Left ventricle myocardium inferior (tissue), 1 donor: ENCODE measurements around the gene GOSR1. TPM values are rescaled to one million over a fixed set of nuclear protein-coding genes. Genes with fewer than 3 reads are reported as not detected.
"Not testable (repeated sequence)": the region's sequence is repeated elsewhere in the genome, so short reads cannot be mapped to it uniquely, and the experiment has no call there.

Experiments used
- DNase-seq: peaks from one replicate; pipeline ENCODE4 v3.0.0-alpha.2; 2020
- H3K27ac ChIP-seq: fragments of 200-600 bp; replicated peaks from 2 replicates; pipeline ENCODE4 v1.8.0; 2021
- H3K27me3 ChIP-seq: fragments of 200-600 bp; 2 replicates; pipeline ENCODE4 v1.8.0; 2021; ENCODE audit warnings: low read depth
- H3K36me3 ChIP-seq: fragments of 200-600 bp; 2 replicates; pipeline ENCODE4 v1.8.0; 2021
- H3K4me1 ChIP-seq: fragments of 200-600 bp; 2 replicates; pipeline ENCODE4 v1.8.0; 2021
- H3K4me3 ChIP-seq: fragments of 200-600 bp; 2 replicates; pipeline ENCODE4 v1.8.0; 2021; ENCODE audit warnings: mild to moderate bottlenecking, moderate library complexity
- H3K9me3 ChIP-seq: fragments of 200-600 bp; replicated peaks from 2 replicates; pipeline ENCODE4 v1.8.0; 2021
- CTCF ChIP-seq: fragments of 200-600 bp; IDR thresholded peaks from 2 replicates; pipeline ENCODE4 v1.8.0; 2021; ENCODE audit warnings: antibody characterized with exemption, mild to moderate bottlenecking, borderline replicate concordance
- intact Hi-C: fragments of 100-400 bp; cut with micrococcal nuclease; formaldehyde crosslinking; loops from one replicate; pipeline ENCODE4 v1.11.0; 2022
- total RNA-seq: library from RNA; stranded (reverse); fragmentation: NEBNext Ultra II Directional; extraction: Animal tissue kit (Norgen Biotek cat#: 25700); gene quantifications from one replicate; pipeline ENCODE4 v1.2.1, GENCODE V29; 2021
- donor health status: DM: no; HTN: yes; CAD: no; lungs with severe emphysema.

The GOSR1 gene
- total RNA-seq, 1 donor from 2014 or later = 28.2 TPM

- no peaks in the 10 kb centered on the region for H3K36me3 ChIP-seq
- no peaks in the 10 kb centered on the region for H3K4me1 ChIP-seq
- no peak overlapping the region for H3K4me3 ChIP-seq
- no peaks in the 10 kb centered on the region for H3K9me3 ChIP-seq
- peaks cover 66% of the 10 kb centered on the region for H3K27me3 ChIP-seq
- no peak overlapping the region for H3K27ac ChIP-seq
- intact Hi-C loops = no loop called here
- DNase-seq = no peak
- no peak for TF ChIP-seq CTCF
These were observed 93.0 kb downstream of the GOSR1 start for GRCh38 chr17:30570191-30570590.

GRCh38 chr17:30570596-30571265 lies 93.5 kb downstream of the GOSR1 start:
- TF ChIP-seq CTCF = no peak
- H3K4me3 ChIP-seq = no peak overlapping the region
- intact Hi-C loops = no loop called here

GRCh38 chr17:30571404-30571803 lies 94.2 kb downstream of the GOSR1 start:
- H3K4me3 ChIP-seq, H3K36me3 ChIP-seq, H3K9me3 ChIP-seq, H3K4me1 ChIP-seq, DNase-seq, intact Hi-C loops, H3K27ac ChIP-seq: not testable (repeated sequence)
- H3K27me3 ChIP-seq = peaks cover 55% of the 10 kb centered on the region

More at GRCh38 chr17:30570596-30571265, 93.5 kb downstream of the GOSR1 start:
- H3K9me3 ChIP-seq = no peaks in the 10 kb centered on the region
- H3K27me3 ChIP-seq = peaks cover 60% of the 10 kb centered on the region
- no peaks in the 10 kb centered on the region for H3K4me1 ChIP-seq
- no peak for DNase-seq
- no peak overlapping the region for H3K27ac ChIP-seq
- no peaks in the 10 kb centered on the region for H3K36me3 ChIP-seq

GRCh38 chr17:30571921-30572320 lies 94.7 kb downstream of the GOSR1 start:
- DNase-seq = no peak
- intact Hi-C loops = no loop called here

GRCh38 chr17:30572651-30573554 lies 95.7 kb downstream of the GOSR1 start:
- H3K4me1 ChIP-seq, H3K27ac ChIP-seq, intact Hi-C loops, H3K9me3 ChIP-seq, H3K4me3 ChIP-seq, H3K36me3 ChIP-seq, DNase-seq: not testable (repeated sequence)
- H3K27me3 ChIP-seq = peaks cover 40% of the 10 kb centered on the region

More at GRCh38 chr17:30571921-30572320, 94.7 kb downstream of the GOSR1 start:
- no peaks in the 10 kb centered on the region for H3K9me3 ChIP-seq
- H3K27me3 ChIP-seq = peaks cover 50% of the 10 kb centered on the region
- no peaks in the 10 kb centered on the region for H3K4me1 ChIP-seq
- TF ChIP-seq CTCF = no peak
- no peak overlapping the region for H3K27ac ChIP-seq
- H3K4me3 ChIP-seq = no peak overlapping the region
- no peaks in the 10 kb centered on the region for H3K36me3 ChIP-seq

- Histone ChIP-seq H3K36me3 (no peaks in the 10 kb centered on the region), H3K4me1 (no peaks in the 10 kb centered on the region), H3K27ac (no peak overlapping the region), H3K9me3 (no peaks in the 10 kb centered on the region), H3K4me3 (no peak overlapping the region), H3K27me3 (peaks cover 37% of the 10 kb centered on the region)
- DNase-seq = no peak
- no peak for TF ChIP-seq CTCF
- intact Hi-C loops = no loop called here
These were observed 96.5 kb downstream of the GOSR1 start for GRCh38 chr17:30573603-30574175.

GRCh38 chr17:30574309-30574708 lies 97.1 kb downstream of the GOSR1 start:
- H3K9me3 ChIP-seq, DNase-seq, H3K27ac ChIP-seq, H3K36me3 ChIP-seq, H3K4me1 ChIP-seq, intact Hi-C loops, H3K4me3 ChIP-seq: not testable (repeated sequence)
- peaks cover 37% of the 10 kb centered on the region for H3K27me3 ChIP-seq

GRCh38 chr17:30574806-30575205 lies 97.6 kb downstream of the GOSR1 start:
- H3K4me1 ChIP-seq, DNase-seq, intact Hi-C loops, H3K4me3 ChIP-seq, H3K36me3 ChIP-seq, H3K9me3 ChIP-seq, H3K27ac ChIP-seq: not testable (repeated sequence)
- peaks cover 32% of the 10 kb centered on the region for H3K27me3 ChIP-seq

GRCh38 chr17:30575648-30576325 lies 98.6 kb downstream of the GOSR1 start:
- H3K4me3 ChIP-seq, H3K36me3 ChIP-seq, DNase-seq, H3K9me3 ChIP-seq, H3K4me1 ChIP-seq, H3K27ac ChIP-seq, intact Hi-C loops: not testable (repeated sequence)
- H3K27me3 ChIP-seq = peaks cover 24% of the 10 kb centered on the region
